Measurements from ENCODE around the gene OAS1. TPM values are rescaled to one million over a fixed set of nuclear protein-coding genes. Genes with fewer than 3 reads are reported as not detected.
"Not testable (repeated sequence)": the region's sequence is repeated elsewhere in the genome, so short reads cannot be mapped to it uniquely, and the experiment has no call there.

OAS1 gene
- polyA plus RNA-seq, 4 donors: 9.7 to 15.5 (median 13.5) TPM

GRCh38 chr12:112898380-112898779 lies 8.4 kb upstream of the OAS1 start:
- DNase-seq (ENCODE audit: low read depth in 4 of 4, low spot score in 2 of 4): no peak

- DNase-seq (ENCODE audit: low read depth in 4 of 4, low spot score in 2 of 4): no peak
These were observed 6.2 kb upstream of the OAS1 start for GRCh38 chr12:112900298-112901145.

- DNase-seq (ENCODE audit: low read depth in 4 of 4, low spot score in 2 of 4): no peak
These were observed 5.5 kb upstream of the OAS1 start for GRCh38 chr12:112901271-112901670.

- no peak for DNase-seq (ENCODE audit: low read depth in 4 of 4, low spot score in 2 of 4)
These were observed 2.2 kb upstream of the OAS1 start for GRCh38 chr12:112904571-112904970.

- no peak for DNase-seq (ENCODE audit: low read depth in 4 of 4, low spot score in 2 of 4)
These were observed 1.2 kb upstream of the OAS1 start for GRCh38 chr12:112905451-112906089.

- DNase-seq (ENCODE audit: low read depth in 4 of 4, low spot score in 2 of 4): no peak
These were observed 824 bp downstream of the OAS1 start for GRCh38 chr12:112907415-112908157.

- DNase-seq (ENCODE audit: low read depth in 4 of 4, low spot score in 2 of 4): no peak
These were observed 1.8 kb downstream of the OAS1 start for GRCh38 chr12:112908548-112908947.

GRCh38 chr12:112909693-112910092 lies 2.9 kb downstream of the OAS1 start:
- DNase-seq (ENCODE audit: low read depth in 4 of 4, low spot score in 2 of 4): no peak

- no peak for DNase-seq (ENCODE audit: low read depth in 4 of 4, low spot score in 2 of 4)
These were observed 6.4 kb downstream of the OAS1 start for GRCh38 chr12:112913038-112913688.

- not testable (repeated sequence) for DNase-seq (ENCODE audit: low read depth in 4 of 4, low spot score in 2 of 4)
These were observed 7.1 kb downstream of the OAS1 start for GRCh38 chr12:112913888-112914287.

- DNase-seq (ENCODE audit: low read depth in 4 of 4, low spot score in 2 of 4): no peak
These were observed 9.5 kb downstream of the OAS1 start for GRCh38 chr12:112916270-112916669.

GRCh38 chr12:112919121-112919520 lies 12.4 kb downstream of the OAS1 start:
- DNase-seq (ENCODE audit: low read depth in 4 of 4, low spot score in 2 of 4): no peak

- DNase-seq (ENCODE audit: low read depth in 4 of 4, low spot score in 2 of 4): peak in 2 of 4 donors; percentile 58 to 60
These were observed 18.2 kb downstream of the OAS1 start for GRCh38 chr12:112924986-112925385.

- DNase-seq (ENCODE audit: low read depth in 4 of 4, low spot score in 2 of 4): not testable (repeated sequence)
These were observed 19.8 kb downstream of the OAS1 start for GRCh38 chr12:112926416-112927033.

- DNase-seq (ENCODE audit: low read depth in 4 of 4, low spot score in 2 of 4): no peak
These were observed 20.7 kb downstream of the OAS1 start for GRCh38 chr12:112927475-112927874.

GRCh38 chr12:112927925-112928324 lies 21.2 kb downstream of the OAS1 start:
- DNase-seq (ENCODE audit: low read depth in 4 of 4, low spot score in 2 of 4): no peak

- no peak for DNase-seq (ENCODE audit: low read depth in 4 of 4, low spot score in 2 of 4)
These were observed 22.2 kb downstream of the OAS1 start for GRCh38 chr12:112928978-112929377.

GRCh38 chr12:112929715-112930114 lies 23.0 kb downstream of the OAS1 start:
- no peak for DNase-seq (ENCODE audit: low read depth in 4 of 4, low spot score in 2 of 4)

- no peak for DNase-seq (ENCODE audit: low read depth in 4 of 4, low spot score in 2 of 4)
These were observed 23.6 kb downstream of the OAS1 start for GRCh38 chr12:112930350-112930749.

- no peak for DNase-seq (ENCODE audit: low read depth in 4 of 4, low spot score in 2 of 4)
These were observed 25.8 kb downstream of the OAS1 start for GRCh38 chr12:112932485-112933128.
